Medulla oblongata (tissue), 1 donor: ENCODE measurements around the gene STAB2.

Experiments
- DNase-seq: peaks from one replicate; pipeline ENCODE4 v3.0.0-alpha.2; 2015; ENCODE audit errors: extremely low spot score

Gene STAB2

DNA sequence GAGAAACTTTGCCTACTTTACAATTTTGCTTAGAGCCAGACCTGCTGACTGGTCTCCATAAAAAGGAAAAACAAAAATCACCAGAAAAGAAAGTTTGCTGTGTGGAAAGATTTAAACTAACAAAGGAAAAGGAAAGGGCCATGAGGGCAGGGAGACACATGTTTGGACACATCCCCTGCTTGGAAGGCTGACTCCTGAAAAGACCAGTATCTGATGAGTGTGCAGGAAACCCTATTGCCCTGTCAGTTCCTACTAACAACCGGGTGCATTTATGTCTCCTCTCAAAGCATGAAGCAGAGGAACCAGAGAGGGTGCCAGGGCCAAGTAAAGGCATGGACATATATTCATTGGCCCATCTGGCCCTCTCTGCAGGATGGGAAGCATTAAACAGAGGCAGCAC, 7.0 kb upstream of the STAB2 start:
- no peak for DNase-seq

DNA sequence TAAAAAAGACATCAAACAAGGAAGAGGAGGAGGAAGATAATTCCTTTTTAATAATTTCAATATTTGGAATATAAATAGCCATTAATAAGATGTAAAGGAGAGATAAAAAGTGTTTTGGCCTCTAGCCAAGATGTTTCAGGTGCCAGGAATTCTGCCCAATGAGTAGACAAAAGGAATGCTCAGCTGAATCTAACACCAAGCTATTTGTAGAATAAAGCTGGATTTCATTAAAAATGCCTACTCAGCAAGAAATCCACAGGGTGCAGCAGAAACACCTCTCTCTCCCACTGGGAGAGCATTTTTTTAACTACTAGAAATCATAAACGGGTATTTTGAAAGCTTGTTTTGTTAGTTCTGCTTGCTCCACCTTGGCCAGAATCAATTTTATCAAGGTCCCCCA, 4.1 kb upstream of the STAB2 start:
- no peak for DNase-seq

DNA sequence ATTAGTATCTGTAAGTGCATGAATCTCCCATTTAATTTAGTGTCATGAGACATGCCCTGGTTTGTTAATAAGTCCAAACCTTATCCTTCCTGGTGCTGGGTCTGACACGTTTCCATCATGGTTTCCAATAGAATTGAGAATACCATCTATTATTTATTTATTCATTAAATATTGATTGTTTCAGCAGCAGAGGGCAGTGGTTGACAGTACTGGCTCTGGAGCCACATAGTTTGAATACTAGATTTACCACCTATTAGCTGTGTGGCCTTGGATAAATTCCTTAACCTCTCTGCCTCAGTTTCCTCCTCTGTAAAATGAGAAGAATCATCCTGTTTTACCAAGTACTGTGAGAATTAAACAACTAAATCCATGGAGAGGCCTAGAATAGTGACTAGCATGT, 941 bp upstream of the STAB2 start:
- DNase-seq = no peak

DNA sequence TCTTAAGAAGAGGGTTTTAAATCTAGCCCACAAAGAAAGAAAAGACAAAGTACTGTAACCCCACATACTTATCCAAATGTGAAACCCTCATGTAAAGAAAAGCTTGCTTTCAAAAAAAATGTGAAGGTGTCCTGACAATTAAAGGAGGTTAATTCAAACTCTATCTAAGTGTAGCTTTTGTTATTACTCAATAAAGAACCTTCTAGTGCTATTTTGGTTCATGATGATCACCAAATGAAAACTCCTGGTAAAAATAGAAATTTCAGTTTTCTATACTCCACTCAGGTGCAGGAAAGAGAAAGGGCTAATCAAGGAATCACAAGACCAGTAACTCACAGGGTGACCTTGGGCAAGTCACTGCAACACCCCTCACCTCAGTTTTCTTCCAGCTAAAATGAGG, 1.6 kb downstream of the STAB2 start:
- no peak for DNase-seq

- DNase-seq = no peak
These were observed 2.4 kb downstream of the STAB2 start for GRCh38 chr12:103589517-103589916.

DNA sequence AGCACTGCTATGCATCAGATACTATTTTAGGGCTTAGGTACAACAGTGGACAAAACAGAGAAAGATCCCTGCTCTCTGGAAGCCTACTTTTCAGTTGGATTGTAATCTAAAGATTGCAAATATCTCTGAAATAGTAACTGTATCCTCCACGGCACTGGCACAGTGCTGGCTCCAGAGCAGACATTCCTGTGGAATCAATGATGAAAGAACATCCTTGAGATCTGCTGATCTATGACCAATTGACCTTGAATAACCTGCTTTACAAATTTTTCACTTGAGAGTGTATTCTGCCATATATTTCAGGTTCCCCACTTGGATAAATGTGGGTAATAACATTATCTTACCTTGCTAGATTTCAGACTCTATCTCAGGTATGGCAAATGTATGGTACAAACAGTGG, 3.2 kb downstream of the STAB2 start:
- no peak for DNase-seq

- no peak for DNase-seq
These were observed 9.9 kb downstream of the STAB2 start for GRCh38 chr12:103596981-103597380.

GRCh38 chr12:103599274-103599673, 12.2 kb downstream of the STAB2 start:
- DNase-seq = no peak

- DNase-seq = no peak
These were observed 14.1 kb downstream of the STAB2 start for GRCh38 chr12:103600967-103601728.

- no peak for DNase-seq
These were observed 33.3 kb downstream of the STAB2 start for GRCh38 chr12:103620395-103620794.

DNA sequence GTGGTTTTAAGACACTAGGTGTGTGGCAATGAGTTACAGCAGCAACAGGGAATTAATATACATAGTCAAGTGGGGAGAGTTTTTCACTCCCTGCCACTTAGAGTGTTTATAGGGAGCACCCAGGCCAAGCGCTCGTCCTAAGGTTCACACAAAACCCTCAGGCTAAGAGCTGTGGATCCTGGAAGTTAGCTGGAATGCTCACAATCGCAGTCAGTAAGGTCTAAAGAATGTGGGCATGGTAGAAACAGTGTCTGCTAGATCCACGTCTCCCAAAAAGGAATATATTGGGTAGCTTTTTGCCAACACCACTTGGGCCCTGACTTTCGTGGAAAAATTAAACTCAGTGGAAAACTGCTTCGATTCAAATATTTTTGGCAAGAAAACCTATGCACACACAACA, 36.6 kb downstream of the STAB2 start:
- no peak for DNase-seq

GRCh38 chr12:103626498-103626897, 39.4 kb downstream of the STAB2 start:
- peak; percentile 33 for DNase-seq

- no peak for DNase-seq
These were observed 40.2 kb downstream of the STAB2 start for GRCh38 chr12:103627189-103627855.

DNA sequence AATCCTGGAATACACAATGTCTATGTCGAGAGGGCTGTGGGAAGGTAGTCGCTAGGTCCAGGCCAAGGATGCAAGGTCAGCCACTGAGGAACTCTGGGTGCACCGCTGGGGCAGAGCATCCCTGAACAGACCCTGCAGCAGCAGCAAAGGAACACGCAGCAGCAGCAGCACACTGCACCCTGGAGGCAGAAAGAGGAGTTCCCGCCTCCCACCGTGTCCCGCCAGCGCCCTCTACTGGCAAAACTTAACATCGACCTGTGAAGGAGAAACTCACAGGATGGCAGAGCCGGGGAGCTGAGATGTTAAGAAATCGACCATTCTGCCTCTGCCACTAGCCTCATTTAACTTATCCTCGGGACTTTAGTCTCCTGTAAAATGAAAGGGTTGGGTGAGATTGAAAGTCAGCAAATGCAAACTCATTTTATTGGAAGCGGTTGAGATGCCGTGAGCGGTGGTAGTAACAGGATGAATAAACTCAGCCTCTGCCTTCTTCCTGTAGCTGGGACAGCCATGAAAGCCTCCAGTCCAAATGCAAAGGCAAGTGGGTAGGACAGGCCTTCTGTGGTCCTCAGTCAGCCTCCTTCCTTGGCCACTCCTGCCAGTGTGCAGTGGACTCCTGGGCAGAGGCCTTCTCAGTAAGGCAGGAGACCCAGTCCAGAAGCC, 45.6 kb downstream of the STAB2 start:
- DNase-seq = peak; percentile 8

- no peak for DNase-seq
These were observed 47.7 kb downstream of the STAB2 start for GRCh38 chr12:103634732-103635131.

DNA sequence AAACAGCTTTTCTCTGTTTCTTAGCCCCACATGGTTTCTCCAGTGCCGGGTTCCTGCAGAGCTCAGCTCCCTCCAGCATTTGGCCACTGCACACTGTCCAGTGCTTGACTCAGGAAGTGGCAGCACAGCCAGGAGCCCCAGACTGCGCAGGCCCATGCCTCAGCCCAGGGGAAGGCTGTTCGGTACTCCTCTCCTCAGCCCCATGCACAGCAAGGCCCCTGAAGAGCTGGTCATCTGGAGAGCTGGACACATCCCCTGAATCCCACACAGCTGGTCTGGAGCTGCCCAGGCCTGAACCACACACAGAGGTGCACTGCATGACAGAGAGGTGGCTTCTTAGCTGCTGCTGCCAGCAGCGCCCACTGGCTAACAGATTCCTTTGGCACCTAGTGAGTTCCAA, 48.3 kb downstream of the STAB2 start:
- no peak for DNase-seq

DNA sequence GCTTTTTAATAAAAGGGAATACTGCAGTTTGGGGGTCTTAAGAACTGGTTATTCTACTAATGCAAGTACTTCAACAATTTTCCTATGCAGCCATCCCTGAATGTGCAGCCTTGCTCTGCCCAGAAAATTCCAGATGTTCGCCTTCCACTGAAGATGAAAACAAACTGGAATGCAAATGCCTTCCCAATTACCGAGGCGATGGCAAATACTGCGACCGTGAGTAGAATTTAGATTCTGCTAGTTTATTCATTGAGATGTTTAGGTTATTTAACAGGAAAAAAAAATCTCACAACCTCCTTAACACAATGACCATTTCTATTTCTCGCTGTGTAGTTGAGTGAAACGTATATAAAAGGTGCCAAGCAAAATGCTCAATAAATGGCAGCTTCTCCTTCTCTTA, 49.9 kb downstream of the STAB2 start:
- no peak for DNase-seq

- no peak for DNase-seq
These were observed 50.4 kb downstream of the STAB2 start for GRCh38 chr12:103637429-103637828.

GRCh38 chr12:103639983-103640382, 52.9 kb downstream of the STAB2 start:
- DNase-seq = no peak

DNA sequence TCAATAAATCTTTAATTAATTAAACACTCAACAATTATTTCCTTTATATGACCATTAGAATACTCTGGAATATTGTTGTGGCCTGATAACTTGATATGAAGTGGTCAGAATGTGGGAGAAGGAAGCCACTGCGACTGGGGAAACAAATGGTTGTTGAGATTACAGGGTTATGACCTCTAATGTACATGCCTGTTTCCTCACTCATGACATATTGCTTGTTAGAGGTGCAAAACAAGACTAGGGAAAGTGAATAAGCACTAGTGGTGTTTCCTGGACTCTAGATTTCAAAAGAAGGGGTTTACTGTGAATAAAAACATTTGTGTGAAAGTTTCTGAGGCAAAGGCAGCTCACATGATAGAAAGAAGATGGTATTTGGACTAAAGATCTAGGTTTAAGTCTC, 53.3 kb downstream of the STAB2 start:
- no peak for DNase-seq

- no peak for DNase-seq
These were observed 53.8 kb downstream of the STAB2 start for GRCh38 chr12:103640831-103641230.

GRCh38 chr12:103642240-103642864, 55.3 kb downstream of the STAB2 start:
- no peak for DNase-seq

GRCh38 chr12:103645202-103645601, 58.1 kb downstream of the STAB2 start:
- no peak for DNase-seq
